ENCODE results near the gene CA9.
A peak's percentile ranks its signal among the peaks of the same experiment; 100 is the strongest.

The CA9 gene

DNA sequence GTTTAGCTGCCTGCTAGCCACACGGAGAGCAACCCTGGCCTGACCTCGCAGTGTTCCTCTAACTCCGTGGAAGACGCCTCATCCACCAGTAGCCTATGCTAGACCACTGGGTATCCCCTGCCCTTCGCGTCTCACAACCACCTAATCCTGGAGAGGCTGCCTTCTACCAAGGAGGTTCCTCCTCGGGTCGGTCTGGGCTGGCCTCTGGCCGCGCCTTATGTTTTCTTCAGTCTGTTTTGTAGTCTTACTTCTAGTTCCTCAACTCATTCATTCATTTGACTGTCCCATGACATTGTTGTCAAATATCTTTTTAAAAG is 17.6 kb downstream of the CA9 start:
- Mint-ChIP-seq H3K36me3 (ENCODE audit: low read depth) (peaks cover 11% of the 10 kb centered on the region), H3K27ac (peak overlapping the region; percentile 88), H3K27me3 (ENCODE audit: low read depth, poor library complexity) (no peaks in the 10 kb centered on the region), H3K9me3 (no peaks in the 10 kb centered on the region), H3K4me3 (peak overlapping the region; percentile 85), H3K4me1 (peaks cover 42% of the 10 kb centered on the region)
- DNase-seq = no peak
- TF ChIP-seq, protein P1, sequence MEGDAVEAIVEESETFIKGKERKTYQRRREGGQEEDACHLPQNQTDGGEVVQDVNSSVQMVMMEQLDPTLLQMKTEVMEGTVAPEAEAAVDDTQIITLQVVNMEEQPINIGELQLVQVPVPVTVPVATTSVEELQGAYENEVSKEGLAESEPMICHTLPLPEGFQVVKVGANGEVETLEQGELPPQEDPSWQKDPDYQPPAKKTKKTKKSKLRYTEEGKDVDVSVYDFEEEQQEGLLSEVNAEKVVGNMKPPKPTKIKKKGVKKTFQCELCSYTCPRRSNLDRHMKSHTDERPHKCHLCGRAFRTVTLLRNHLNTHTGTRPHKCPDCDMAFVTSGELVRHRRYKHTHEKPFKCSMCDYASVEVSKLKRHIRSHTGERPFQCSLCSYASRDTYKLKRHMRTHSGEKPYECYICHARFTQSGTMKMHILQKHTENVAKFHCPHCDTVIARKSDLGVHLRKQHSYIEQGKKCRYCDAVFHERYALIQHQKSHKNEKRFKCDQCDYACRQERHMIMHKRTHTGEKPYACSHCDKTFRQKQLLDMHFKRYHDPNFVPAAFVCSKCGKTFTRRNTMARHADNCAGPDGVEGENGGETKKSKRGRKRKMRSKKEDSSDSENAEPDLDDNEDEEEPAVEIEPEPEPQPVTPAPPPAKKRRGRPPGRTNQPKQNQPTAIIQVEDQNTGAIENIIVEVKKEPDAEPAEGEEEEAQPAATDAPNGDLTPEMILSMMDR (IDR thresholded peaks at IDR 0.05) = no peak

DNA sequence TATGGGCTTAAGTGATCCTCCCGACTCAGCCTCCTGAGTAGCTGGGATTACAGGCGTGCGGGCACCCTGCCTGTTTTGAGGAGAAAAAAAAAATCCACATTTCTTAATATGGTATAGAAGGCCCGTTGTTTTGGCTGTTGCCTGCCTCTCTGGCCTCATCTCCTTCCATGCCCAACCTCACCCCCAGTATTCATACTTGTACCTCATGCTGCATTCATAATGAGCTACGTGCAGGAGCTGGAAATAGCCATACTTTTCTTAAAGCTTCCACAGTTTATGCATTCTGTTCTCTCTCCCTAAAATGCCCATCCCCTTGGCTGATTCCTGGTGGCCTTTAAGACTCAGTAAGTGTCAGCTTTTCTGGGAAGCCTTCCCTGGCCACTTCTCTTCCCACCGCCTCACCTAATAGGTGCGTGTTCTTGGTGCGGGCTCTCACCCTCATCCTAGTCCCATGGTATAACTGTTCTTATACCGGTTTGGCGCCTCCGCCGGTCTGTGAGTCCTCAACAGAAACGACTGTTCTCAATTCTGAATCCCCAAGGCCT is 18.1 kb downstream of the CA9 start:
- no peaks in the 10 kb centered on the region for H3K9me3 Mint-ChIP-seq
- no peak for DNase-seq
- no peak overlapping the region for H3K27ac Mint-ChIP-seq
- peak overlapping the region; percentile 85 for H3K4me3 Mint-ChIP-seq
- peaks cover 11% of the 10 kb centered on the region for H3K36me3 Mint-ChIP-seq (ENCODE audit: low read depth)
- TF ChIP-seq, protein P1 (IDR thresholded peaks at IDR 0.05) = no peak
- H3K27me3 Mint-ChIP-seq (ENCODE audit: low read depth, poor library complexity) = no peaks in the 10 kb centered on the region
- peaks cover 36% of the 10 kb centered on the region for H3K4me1 Mint-ChIP-seq

DNA sequence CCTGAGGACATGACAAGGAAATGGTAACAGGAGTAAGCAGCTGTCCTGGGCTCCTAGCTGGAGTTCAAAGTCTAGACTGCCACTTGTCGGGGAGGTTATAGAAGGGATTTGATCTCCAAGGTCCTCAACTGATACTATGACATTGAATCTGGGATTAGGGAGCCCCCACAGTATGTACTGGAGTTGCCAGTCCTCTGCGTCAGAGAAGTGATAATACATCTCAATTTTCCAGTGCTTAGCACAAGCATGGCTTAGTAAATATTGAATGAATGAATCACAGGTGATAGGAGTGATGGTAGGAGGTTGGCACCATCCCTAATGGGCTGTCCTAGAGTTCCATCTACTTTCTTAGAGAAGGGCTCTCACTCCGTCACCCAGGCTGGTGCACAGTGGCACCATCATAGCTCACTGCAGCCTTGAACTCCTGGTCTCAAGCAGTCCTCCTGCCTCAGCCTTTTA is 22.2 kb downstream of the CA9 start:
- H3K4me3 Mint-ChIP-seq = no peak overlapping the region
- peaks cover 11% of the 10 kb centered on the region for H3K4me1 Mint-ChIP-seq
- no peaks in the 10 kb centered on the region for H3K27me3 Mint-ChIP-seq (ENCODE audit: low read depth, poor library complexity)
- H3K27ac Mint-ChIP-seq = no peak overlapping the region
- no peaks in the 10 kb centered on the region for H3K9me3 Mint-ChIP-seq
- TF ChIP-seq, protein P1 (IDR thresholded peaks at IDR 0.05) = no peak
- no peak for DNase-seq
- H3K36me3 Mint-ChIP-seq (ENCODE audit: low read depth) = peaks cover 14% of the 10 kb centered on the region

DNA sequence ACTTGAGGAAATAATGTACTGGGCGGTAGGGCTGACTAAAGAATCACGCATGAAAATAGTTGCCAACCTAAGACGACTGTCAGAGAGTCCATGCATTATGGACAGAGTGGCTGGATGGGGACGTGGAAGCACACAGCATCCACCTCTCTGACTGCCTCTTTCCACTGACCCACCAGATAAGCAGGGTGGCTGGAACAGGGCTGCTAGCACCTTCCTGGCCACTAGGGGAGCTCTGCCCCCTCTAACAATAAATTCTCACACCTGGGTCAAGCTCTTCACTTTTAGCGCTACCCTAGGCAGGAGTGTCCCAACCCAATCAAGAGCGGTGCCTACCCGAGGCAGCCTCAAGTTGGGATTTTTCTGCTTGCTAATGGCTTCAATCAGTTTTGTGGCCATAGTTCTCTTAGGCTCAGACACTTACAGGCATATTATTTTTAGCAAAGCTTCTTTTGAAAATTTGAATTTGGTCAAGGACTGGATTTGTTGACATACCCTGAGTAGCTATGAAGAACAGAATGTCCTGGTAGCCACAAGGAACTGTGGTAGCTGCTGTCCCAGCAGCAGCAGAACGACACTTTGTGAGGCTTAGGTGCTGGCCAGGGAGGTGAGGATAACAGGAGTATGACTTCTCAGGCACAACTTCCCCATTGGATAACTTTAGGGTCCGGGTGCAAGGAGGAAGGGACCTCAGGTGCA is 22.9 kb downstream of the CA9 start:
- Mint-ChIP-seq H3K9me3 (no peaks in the 10 kb centered on the region), H3K27me3 (ENCODE audit: low read depth, poor library complexity) (no peaks in the 10 kb centered on the region), H3K36me3 (ENCODE audit: low read depth) (peaks cover 14% of the 10 kb centered on the region), H3K4me1 (peaks cover 5% of the 10 kb centered on the region), H3K27ac (peak overlapping the region; percentile 81), H3K4me3 (no peak overlapping the region)
- TF ChIP-seq, protein P1 (IDR thresholded peaks at IDR 0.05) = peak; percentile 91
- DNase-seq = peak; percentile 66

DNA sequence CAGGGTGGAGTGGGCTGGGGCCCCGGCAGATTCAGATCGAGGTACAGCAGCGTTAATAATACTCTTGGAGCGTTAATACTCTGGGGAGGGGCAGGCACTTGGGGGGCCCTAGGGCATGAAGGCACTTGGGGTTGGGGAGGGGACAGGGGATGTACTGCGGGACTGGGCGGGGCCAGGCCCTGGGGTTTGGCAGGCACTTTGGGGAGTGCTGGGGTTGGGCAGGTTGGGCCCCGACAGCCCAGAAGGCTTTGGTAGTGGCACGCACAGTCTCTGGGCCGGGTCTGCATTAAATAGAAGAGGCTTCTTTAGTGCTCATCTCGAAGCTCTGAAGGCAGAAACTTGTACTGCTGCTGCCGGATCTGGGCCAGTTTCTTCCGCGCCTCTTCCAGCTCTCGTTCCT is 23.8 kb downstream of the CA9 start:
- TF ChIP-seq, protein P1 (IDR thresholded peaks at IDR 0.05) = no peak
- Mint-ChIP-seq H3K27me3 (ENCODE audit: low read depth, poor library complexity) (no peaks in the 10 kb centered on the region), H3K27ac (peak overlapping the region; percentile 81), H3K9me3 (no peaks in the 10 kb centered on the region), H3K4me1 (no peaks in the 10 kb centered on the region), H3K4me3 (no peak overlapping the region), H3K36me3 (ENCODE audit: low read depth) (peaks cover 14% of the 10 kb centered on the region)
- DNase-seq = no peak

DNA sequence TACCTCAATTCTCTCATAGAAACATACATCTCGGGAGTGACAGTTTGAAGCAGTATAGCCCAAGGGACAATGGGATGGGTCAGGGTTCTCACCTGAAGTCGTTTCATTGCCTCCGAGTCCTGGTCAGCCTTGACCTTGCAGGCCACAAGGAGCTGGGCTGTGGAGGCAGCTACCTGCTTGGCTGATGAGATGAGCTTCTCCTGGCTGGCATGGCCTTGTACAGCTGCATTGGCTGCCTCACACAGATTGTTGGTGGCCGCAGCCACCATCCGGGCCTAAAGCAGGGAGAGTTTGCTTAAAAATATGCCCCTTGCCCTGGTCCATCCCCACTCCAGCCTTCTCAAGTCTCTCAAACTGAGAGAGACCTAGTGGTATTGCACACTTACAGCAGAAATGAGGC is 24.5 kb downstream of the CA9 start:
- peaks cover 14% of the 10 kb centered on the region for H3K36me3 Mint-ChIP-seq (ENCODE audit: low read depth)
- no peaks in the 10 kb centered on the region for H3K9me3 Mint-ChIP-seq
- no peak for DNase-seq
- no peaks in the 10 kb centered on the region for H3K4me1 Mint-ChIP-seq
- TF ChIP-seq, protein P1 (IDR thresholded peaks at IDR 0.05) = no peak
- no peak overlapping the region for H3K27ac Mint-ChIP-seq
- no peaks in the 10 kb centered on the region for H3K27me3 Mint-ChIP-seq (ENCODE audit: low read depth, poor library complexity)
- H3K4me3 Mint-ChIP-seq = no peak overlapping the region

All from nephron progenitor cell (in vitro differentiated cells).